GM12878 (cell line): ENCODE data around the gene TFCP2. TPM values are rescaled to one million over a fixed set of nuclear protein-coding genes. Genes with fewer than 3 reads are reported as not detected.

Experiments
- ATAC-seq: fragments of 200-7000 bp; cut with Tn5 transposase; 3 replicates; pipeline ENCODE4 v1.9.1; 2020; ENCODE audit warnings: mild to moderate bottlenecking, moderate library complexity
- BruUV-seq: library from RNA; stranded (reverse); fragments of 400-500 nt; replicated peaks from 2 replicates; lab custom pipeline; 2021; lab: Mats Ljungman, UMichigan
- CTCF ChIA-PET: fragments of 300-600 bp; sonication (Branson Sonifier 250); formaldehyde crosslinking; extraction: SDS; loops from one replicate; lab custom pipeline; 2021; ENCODE audit warnings: inconsistent platforms; lab: Yijun Ruan, JAX
- POLR2A ChIA-PET: fragments of 350-600 bp; formaldehyde crosslinking; extraction: SDS; loops from one replicate; lab custom pipeline; 2021; ENCODE audit warnings: inconsistent platforms; lab: Charles Lee
- RAD21 ChIA-PET: fragments of 300-600 bp; sonication (Branson Sonifier 250); formaldehyde crosslinking; loops from one replicate; lab custom pipeline; 2023; ENCODE audit warnings: antibody characterized with exemption; ENCODE audit not compliant: unreplicated experiment; lab: Charles Lee
- SMC1A ChIA-PET: fragments of 300-600 bp; sonication (Branson Sonifier 250); formaldehyde crosslinking; loops from one replicate; lab custom pipeline; 2023; ENCODE audit not compliant: unreplicated experiment, uncharacterized antibody; lab: Charles Lee
- DNase-seq: peaks from one replicate; pipeline ENCODE4 v3.0.0-alpha.2; 2011; ENCODE audit warnings: low read depth, low spot score
- FAIRE-seq: peaks from 3 replicates; lab custom pipeline; 2011; peaks lifted over from hg19 to GRCh38; lab: Jason Lieb, UNC
- H2AFZ ChIP-seq: 2 replicates; pipeline ENCODE4 v1.6.0; 2011; ENCODE audit warnings: low read depth, low read length, control low read depth; ENCODE audit not compliant: control insufficient read depth
- H3K27ac ChIP-seq: 2 replicates; pipeline ENCODE4 v1.5.1; 2011; ENCODE audit warnings: control low read depth; ENCODE audit not compliant: control insufficient read depth, insufficient read depth
- H3K27me3 ChIP-seq, 2 experiments: replicated peaks in 1 of 2; 2 replicates each; pipeline versions ENCODE4 v1.6.0 to v1.6.1; 2011; ENCODE audit warnings: low read length in 1 of 2; ENCODE audit not compliant: control insufficient read depth in 2 of 2, insufficient read depth in 2 of 2
- H3K36me3 ChIP-seq, 2 experiments: 2 replicates each; pipeline ENCODE4 v1.5.1; 2011; ENCODE audit warnings: low read length in 1 of 2; ENCODE audit not compliant: control insufficient read depth in 2 of 2, insufficient read depth in 2 of 2
- H3K4me1 ChIP-seq: 2 replicates; pipeline ENCODE4 v1.6.1; 2011; ENCODE audit warnings: mild to moderate bottlenecking, low read length, moderate library complexity, mixed read lengths; ENCODE audit not compliant: control insufficient read depth, insufficient read depth
- H3K4me2 ChIP-seq: 2 replicates; pipeline ENCODE4 v1.6.0; 2011; ENCODE audit warnings: control low read depth; ENCODE audit not compliant: control insufficient read depth, insufficient read depth
- H3K4me3 ChIP-seq: fragments of 200-600 bp; sonication (generic); 2 replicates; pipeline ENCODE4 v1.5.1; 2016
- H3K79me2 ChIP-seq: 2 replicates; pipeline ENCODE4 v1.6.0; 2011; ENCODE audit warnings: low read length; ENCODE audit not compliant: control insufficient read depth, insufficient read depth
- H3K9ac ChIP-seq: 2 replicates; pipeline ENCODE4 v1.8.0; 2011; ENCODE audit warnings: low read length, control low read depth, mixed read lengths; ENCODE audit not compliant: control insufficient read depth, insufficient read depth
- H3K9me3 ChIP-seq: replicated peaks from 3 replicates; pipeline ENCODE4 v1.5.1; 2011; ENCODE audit warnings: mild to moderate bottlenecking, low read length; ENCODE audit not compliant: control insufficient read depth, insufficient read depth
- H4K20me1 ChIP-seq: 2 replicates; pipeline ENCODE4 v1.6.0; 2011; ENCODE audit not compliant: control insufficient read depth, insufficient read depth
- CBX3 ChIP-seq: fragments of 200-600 bp; sonication (generic); IDR thresholded peaks from 2 replicates; pipeline ENCODE4 v1.6.1; 2016; ENCODE audit warnings: low read depth, borderline replicate concordance
- HCFC1 ChIP-seq: fragments of 150-350 bp; IDR thresholded peaks from 2 replicates; pipeline ENCODE4 v1.6.1; 2014; ENCODE audit warnings: low read length
- IRF5 ChIP-seq: fragments of 450-650 bp; IDR thresholded peaks from 2 replicates; pipeline ENCODE4 v1.6.1; 2017; ENCODE audit warnings: borderline replicate concordance
- KLF5 ChIP-seq: fragments of 450-650 bp; IDR thresholded peaks from 2 replicates; pipeline ENCODE4 v1.6.1; 2014; ENCODE audit warnings: mild to moderate bottlenecking; ENCODE audit not compliant: partially characterized antibody
- MEF2B ChIP-seq: fragments of 450-650 bp; IDR thresholded peaks from 2 replicates; pipeline ENCODE4 v1.6.1; 2018; ENCODE audit warnings: mild to moderate bottlenecking, moderate library complexity; ENCODE audit not compliant: partially characterized antibody, poor library complexity, severe bottlenecking
- NBN ChIP-seq: fragments of 450-650 bp; IDR thresholded peaks from 2 replicates; pipeline ENCODE4 v1.6.1; 2016
- NFXL1 ChIP-seq: fragments of 450-650 bp; IDR thresholded peaks from 2 replicates; pipeline ENCODE4 v1.6.1; 2017; ENCODE audit warnings: antibody characterized with exemption, mild to moderate bottlenecking, borderline replicate concordance
- RELA ChIP-seq: fragments of 450-650 bp; IDR thresholded peaks from 2 replicates; pipeline ENCODE4 v1.8.0; 2014; ENCODE audit warnings: borderline replicate concordance; ENCODE audit not compliant: partially characterized antibody
- SMAD1 ChIP-seq: fragments of 450-650 bp; IDR thresholded peaks from 2 replicates; pipeline ENCODE4 v1.6.1; 2018; ENCODE audit warnings: mild to moderate bottlenecking, low read depth; ENCODE audit not compliant: partially characterized antibody
- STAT1 ChIP-seq: fragments of 450-650 bp; conservative IDR thresholded peaks from 2 replicates; pipeline ENCODE4 v1.6.1; 2014; ENCODE audit warnings: antibody characterized with exemption, mild to moderate bottlenecking
- TARDBP ChIP-seq: IDR thresholded peaks from 2 replicates; pipeline ENCODE4 v1.6.1; 2016; ENCODE audit warnings: borderline replicate concordance
- ZBTB40 ChIP-seq: fragments of 450-650 bp; IDR thresholded peaks from 2 replicates; pipeline ENCODE4 v1.6.1; 2016; ENCODE audit warnings: mild to moderate bottlenecking, moderate library complexity, borderline replicate concordance
- WGBS: methylation state at CpG from one replicate; pipeline ENCODE4 v1.1.6; 2016; ENCODE audit warnings: low lambda C conversion rate; ENCODE audit not compliant: insufficient replicate concordance, insufficient coverage; ENCODE audit errors: missing lambda C conversion rate; 5-methylcytosine and 5-hydroxymethylcytosine counted together
- in situ Hi-C: fragments of 300-500 bp; cut with MboI; formaldehyde crosslinking; loops from 9 replicates; pipeline ENCODE4 v1.14.3; 2018; ENCODE audit warnings: mixed read lengths
- intact Hi-C: fragments of 100-400 bp; cut with micrococcal nuclease; formaldehyde crosslinking; loops from one replicate; pipeline ENCODE4 v1.14.2; 2022; ENCODE audit not compliant: unreplicated experiment
- polyA plus RNA-seq, 11 experiments: library from polyadenylated mRNA; depleted of rRNA in 4 of 11; unstranded in 6 of 11; stranded (reverse) in 5 of 11; fragments of >200 nt; fragmentation: Nextera tagmentation in 4 of 11; fragmentation: Illumina TruSeq in 1 of 11; extraction: Ambion mirVana in 4 of 11; extraction: Trizol in 1 of 11; gene quantifications; 1 replicate in 1 of 11; 2 replicates in 10 of 11; pipeline versions ENCODE4 v1.2.1 to v1.2.3, GENCODE V29; 2011 to 2016; ENCODE audit warnings: inconsistent platforms in 2 of 11, missing spikeins in 2 of 11, low read depth in 1 of 11
- total RNA-seq, 4 experiments: library from RNA; depleted of rRNA in 3 of 4; stranded (reverse); fragments of >200 nt in 3 of 4; fragmentation: Illumina TruSeq in 1 of 4; extraction: Trizol in 1 of 4; gene quantifications; 2 replicates each; pipeline versions ENCODE4 v1.2.1 to v1.2.3, GENCODE V29; 2013 to 2021

The TFCP2 gene
- total and polyA plus RNA-seq, 10 of the 15 experiments (the other 5 are each of a cell fraction or from before 2014, with no cell fraction given) = 5.8 to 29.7 (median 14.2) TPM

GRCh38 chr12:51189790-51190355 lies 16.9 kb upstream of the TFCP2 start:
- Histone ChIP-seq H3K27me3 (no peaks in the 10 kb centered on the region), H3K27ac (no peak overlapping the region), H3K4me1 (peaks cover 31% of the 10 kb centered on the region)
- RAD21 ChIA-PET = no interaction called here
- 95% methylated on average over 14 of the region's 14 CpGs for WGBS
- POLR2A ChIA-PET = interaction anchor here (2.0 kb wide), 1 partner anchor 49 kb away, joined by 5 read pairs; the partner anchor contains the start of gene DAZAP2
- CTCF ChIA-PET = interaction anchor here (1.6 kb wide), 1 partner anchor 151 kb away, joined by 5 read pairs; no protein-coding TSS in a partner anchor
- no peak for FAIRE-seq
- no peak for DNase-seq
- TF ChIP-seq ZBTB40 = no peak
- no peak for TF ChIP-seq TARDBP
- TF ChIP-seq CBX3 = no peak
- no peak for TF ChIP-seq MEF2B
- TF ChIP-seq NFXL1 = no peak
- TF ChIP-seq KLF5 = no peak
- no peak for TF ChIP-seq RELA
- TF ChIP-seq NBN = no peak
- no peak for TF ChIP-seq HCFC1
- no peak for TF ChIP-seq STAT1
- TF ChIP-seq SMAD1 = no peak
- TF ChIP-seq IRF5 = no peak
- TF ChIP-seq, all 136 proteins: peak for 0
- Histone ChIP-seq H2AFZ (no peak overlapping the region), H3K36me3 (no peaks in the 10 kb centered on the region), H3K79me2 (no peaks in the 10 kb centered on the region), H4K20me1 (no peaks in the 10 kb centered on the region), H3K4me3 (no peak overlapping the region), H3K9me3 (no peaks in the 10 kb centered on the region), H3K9ac (no peak overlapping the region), H3K4me2 (no peak overlapping the region)
- intact Hi-C loops = no loop called here
- no TSS peak for BruUV-seq
- no peak for ATAC-seq
- SMC1A ChIA-PET = interaction anchor here (3.2 kb wide), 1 partner anchor 12 kb away, joined by 11 read pairs; no protein-coding TSS in a partner anchor
- in situ Hi-C loops = no loop called here
